NCI-H2227 (cell line): Measurements from ENCODE around the gene RPS2.
A peak's percentile ranks its signal among the peaks of the same experiment; 100 is the strongest.
"Not testable (repeated sequence)": the region's sequence is repeated elsewhere in the genome, so short reads cannot be mapped to it uniquely, and the experiment has no call there.

ENCODE experiments used
- DNase-seq: peaks from one replicate; lab custom pipeline; 2025; ENCODE audit not compliant: unreplicated experiment; lab: John Stamatoyannopoulos, UW

RPS2 gene

DNA sequence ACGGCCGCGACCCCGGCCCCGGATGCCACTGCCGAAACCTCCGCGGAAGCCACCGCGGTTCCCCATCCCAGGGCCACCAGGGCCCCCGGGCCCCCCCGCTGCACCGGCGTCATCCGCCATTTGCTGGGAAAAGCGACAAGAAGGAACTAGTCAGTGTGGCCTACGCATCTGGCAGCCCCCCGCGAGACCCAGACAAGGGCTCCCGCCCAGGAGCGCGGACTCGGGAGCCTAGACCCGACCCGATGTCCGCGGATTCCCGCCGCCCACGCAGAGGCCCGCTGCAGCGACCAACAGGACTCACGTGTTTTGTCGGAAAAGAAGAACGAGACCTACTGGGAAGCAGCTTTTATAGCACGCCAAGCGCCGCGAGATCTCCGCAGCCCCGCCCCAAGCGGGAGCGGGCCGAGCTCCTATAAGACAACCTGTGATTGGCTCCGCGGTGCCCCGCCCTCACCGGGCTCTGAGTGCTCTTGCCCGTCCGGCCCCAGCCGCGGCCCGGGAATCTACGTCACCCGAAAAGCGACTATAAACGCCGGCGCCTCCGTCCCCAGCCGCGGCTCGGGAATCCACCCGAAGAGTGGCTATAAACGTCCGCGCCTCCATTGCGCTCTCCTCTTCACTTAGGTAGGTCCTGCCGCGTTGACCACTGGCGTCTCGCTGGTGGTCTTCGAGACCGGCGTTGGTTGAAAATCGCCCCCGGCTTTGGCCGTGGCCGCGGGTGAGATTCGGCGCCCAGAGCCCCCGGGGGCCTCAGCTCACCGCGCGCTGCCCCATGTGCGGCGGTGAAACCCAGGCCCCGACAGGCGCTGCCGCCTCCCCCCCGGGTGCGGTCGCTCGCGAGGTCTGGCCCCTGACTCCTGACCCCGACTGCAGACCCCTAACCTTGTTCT is at the start of gene RPS2:
TSS of gene RPS2 (minus strand) at position 321 of the 890 bp plus-strand sequence. CDS start at position 120, 201 bp downstream.
- peak; percentile 99 for DNase-seq

DNA sequence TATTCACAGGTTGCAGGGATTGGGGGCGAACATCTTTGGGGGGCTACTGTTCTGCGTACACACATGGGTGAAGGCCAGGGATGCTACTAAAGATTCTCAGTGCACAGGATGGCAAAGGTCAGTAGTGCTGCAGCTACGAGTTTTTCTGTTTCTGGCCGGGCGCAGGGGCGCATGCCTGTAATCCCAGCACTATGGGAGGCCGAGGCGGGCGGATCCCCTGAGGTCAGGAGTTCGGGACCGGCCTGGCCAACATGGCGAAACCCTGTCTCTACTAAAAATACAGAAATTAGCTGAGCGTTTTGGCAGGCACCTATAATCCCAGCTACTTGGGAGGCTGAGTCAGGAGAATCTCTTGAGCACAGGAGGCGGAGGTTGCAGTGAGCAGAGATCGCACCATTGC is 48.9 kb upstream of the RPS2 start:
- no peak for DNase-seq

DNA sequence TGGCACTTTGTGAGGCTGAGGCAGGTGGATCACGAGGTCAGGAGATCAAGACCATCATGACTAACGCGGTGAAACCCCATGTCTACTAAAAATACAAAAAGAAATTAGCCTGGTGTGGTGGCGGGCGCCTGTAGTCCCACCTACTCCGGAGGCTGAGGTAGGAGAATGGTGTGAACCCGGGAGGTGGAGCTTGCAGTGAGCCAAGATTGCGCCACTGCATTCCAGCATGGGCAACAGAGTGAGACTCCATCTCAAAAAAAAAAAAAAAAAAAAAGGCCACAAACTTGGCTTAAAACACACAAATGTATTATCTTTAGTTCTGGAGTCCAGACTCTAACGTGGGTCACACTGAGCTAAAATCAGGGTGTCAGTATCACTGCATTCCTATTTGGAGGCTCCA is 47.1 kb upstream of the RPS2 start:
- DNase-seq = not testable (repeated sequence)

DNA sequence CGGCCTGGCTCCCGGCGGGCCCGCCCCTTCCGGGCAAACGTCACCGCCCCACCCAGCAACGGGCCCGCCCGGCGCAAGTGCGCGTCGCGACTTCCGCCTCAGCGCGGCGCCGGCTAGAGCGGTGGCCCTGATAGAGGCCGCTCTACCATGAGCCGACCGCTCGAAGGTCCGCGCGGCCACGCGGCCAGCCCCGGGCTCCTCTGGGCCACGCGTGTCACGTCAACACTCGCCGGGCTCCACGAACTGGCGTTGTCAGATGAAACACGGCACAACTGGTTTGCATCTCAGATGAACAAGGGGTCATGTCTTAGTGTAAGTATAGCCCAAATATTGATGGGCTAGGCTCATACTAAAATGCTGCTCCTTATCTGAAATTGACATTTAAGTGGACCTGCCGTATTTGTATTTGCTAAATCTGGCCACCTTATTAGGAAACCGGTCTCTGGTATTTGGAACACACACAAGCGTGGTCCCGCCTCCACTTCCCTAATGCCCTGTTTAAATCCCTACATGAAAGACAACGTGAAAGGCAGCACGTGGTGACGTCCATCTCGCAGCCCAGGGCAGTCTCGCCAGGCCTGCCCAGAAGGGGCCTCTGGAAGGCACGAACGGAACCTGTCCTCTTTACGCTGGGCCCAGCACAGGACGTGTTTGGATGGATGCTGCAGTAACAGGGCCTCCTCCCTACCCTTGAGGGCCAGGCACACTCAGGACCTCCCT is 45.3 kb upstream of the RPS2 start, which contains the start of gene ZNF598:
TSS of gene ZNF598 (minus strand) at position 31 of the 720 bp plus-strand sequence.
- DNase-seq = peak; percentile 97

DNA sequence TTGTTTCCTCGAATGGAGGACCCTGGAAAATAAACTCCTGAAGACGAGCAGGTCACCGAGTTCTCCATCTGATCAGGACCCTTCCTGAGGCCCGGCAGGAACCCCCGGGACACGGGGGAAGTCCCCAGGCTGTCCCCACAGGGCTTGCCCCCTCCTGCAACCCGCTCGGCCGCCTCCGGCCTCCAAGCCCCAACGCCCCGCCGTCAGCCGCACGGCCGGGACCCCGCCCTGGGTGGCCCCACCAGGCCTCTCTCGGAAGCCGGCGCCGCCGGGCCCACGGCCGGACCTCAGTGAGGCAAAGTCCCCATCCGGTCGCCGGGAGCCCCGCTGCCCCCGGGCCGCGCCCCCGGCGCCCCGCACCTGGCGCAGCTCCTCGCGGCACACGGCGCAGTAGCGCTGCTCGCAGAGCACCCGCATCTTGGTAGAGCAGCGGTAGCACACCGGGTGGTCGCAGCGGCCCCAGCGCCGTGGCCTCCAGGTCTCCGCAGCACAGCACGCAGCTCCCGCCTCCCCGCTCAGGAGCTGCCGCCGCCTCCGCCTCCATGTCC is 44.6 kb upstream of the RPS2 start:
- DNase-seq = no peak

DNA sequence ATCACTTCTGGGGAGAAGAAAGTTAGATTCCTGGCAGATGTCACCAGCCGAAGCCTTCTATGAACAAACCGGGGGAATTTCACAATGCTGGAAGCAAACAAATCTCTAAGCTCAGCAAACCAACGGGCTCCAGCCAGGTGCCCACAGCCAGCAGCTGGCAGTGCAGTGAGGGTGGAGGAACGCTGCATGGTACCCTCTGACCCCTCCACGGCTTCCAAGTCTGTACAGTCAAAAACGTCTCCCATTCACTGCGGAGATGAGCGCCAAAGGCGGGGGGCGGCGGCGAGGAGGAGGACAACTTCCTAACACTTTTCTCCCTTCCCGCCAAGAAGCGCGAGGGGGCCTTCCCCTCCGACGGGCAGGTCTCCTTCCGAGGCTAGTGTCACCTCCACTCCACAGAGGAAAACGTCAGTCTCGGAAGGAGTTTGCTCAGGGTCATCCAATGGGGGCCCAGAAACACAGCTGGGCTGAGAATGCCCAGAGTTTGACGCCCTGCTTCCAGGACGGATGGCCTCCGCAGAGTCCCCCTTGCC is 44.1 kb upstream of the RPS2 start:
- peak; percentile 52 for DNase-seq

DNA sequence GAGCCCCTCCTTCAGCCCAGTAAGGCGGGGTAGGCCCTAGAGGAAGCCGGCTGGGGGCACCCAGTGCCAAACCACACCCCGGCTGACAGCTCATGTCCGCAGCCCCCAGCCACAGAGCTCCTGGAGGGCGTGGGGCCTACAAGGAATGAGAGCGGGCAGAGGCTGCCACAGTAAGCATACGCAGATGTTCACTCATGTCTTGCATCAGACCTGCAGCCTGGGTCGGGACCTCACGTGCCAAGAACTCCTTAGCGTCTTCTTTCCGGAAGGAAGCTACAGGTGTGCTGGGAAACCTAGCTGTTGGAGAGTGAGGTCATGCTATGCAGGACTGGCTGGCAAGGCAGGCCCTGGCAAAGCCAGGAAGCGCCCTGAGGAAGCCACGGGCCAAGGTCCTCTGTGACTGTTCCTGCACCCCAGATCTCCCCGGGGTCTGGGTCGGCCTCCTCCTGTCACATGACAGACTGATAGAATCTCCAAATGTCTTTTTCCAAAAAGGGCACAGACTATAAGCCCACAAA is 43.4 kb upstream of the RPS2 start:
- DNase-seq = no peak

DNA sequence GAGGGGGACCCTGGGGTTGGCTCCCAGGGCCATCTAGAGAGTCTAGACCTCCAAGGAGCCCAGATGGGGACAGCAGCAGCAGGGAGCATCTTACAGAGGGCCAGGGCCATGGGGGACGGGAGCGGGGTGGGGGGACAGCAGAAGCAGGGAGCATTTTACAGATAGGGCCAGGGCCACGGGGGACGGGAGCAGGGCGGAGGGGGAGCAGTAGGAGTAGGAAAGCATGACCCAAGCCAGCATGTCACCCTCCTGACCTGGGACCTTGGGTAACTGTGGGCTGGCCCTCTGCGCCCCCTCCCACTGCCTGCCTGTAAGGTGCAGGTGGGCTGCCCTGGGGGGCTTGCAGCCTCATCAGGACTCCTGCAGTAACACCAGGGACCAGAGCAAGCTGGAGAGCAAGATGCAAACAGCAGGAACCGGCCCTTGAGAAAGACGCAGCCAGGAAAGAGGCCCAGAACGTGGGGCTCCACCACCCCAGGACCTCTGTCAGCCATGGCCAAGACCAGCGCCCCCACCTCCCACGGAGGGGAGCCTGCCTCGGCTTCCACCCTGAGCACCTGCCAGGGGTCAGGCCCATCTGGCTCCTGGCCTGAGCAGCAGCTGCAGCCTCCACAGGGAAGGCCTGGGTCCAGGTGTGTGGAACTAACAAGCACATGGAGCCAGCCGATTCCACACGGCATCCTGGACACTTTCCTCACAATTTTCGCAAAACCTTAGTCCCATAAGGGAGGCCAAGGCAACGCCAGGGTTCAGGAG is 42.6 kb upstream of the RPS2 start:
- DNase-seq = no peak

DNA sequence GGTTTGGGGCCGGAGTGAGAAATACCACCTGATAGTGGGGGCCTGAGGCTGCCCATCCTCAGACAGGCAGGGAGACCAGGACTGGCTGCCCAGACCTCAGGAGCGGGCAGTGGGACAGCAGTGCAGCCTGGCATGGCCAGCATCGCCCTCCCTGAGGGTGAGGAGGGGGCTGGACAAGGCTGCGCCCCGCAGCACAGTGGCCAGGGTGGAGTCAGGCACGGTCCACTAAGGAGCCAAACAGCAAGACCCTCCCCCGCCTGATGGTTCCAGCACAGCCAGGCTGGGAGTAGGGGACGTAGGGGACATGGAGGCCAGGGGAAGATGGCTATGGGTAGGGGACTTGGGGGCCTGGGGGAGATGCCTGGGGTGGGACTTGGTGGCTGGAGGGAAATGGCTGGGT is 41.7 kb upstream of the RPS2 start:
- DNase-seq = no peak

DNA sequence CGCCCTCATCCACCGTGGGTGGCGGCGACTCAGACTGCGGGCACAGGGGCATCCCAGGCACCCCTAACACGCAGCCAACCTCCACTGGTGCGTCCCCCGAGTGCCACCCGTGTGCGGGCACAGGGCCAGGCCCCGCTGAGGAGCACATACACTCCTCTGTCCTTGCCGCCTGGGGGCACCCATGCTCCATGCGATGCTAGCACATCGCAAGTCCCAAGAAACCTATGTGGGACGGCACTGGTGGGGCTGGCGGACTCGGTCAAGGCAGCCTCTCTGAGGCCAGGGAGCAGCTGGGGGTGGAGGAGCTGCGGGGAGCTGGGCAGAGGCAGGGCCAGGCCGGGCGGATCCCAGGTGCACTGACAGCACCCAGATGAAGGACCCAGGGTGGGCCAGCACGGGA is 41.0 kb upstream of the RPS2 start:
- DNase-seq = no peak

DNA sequence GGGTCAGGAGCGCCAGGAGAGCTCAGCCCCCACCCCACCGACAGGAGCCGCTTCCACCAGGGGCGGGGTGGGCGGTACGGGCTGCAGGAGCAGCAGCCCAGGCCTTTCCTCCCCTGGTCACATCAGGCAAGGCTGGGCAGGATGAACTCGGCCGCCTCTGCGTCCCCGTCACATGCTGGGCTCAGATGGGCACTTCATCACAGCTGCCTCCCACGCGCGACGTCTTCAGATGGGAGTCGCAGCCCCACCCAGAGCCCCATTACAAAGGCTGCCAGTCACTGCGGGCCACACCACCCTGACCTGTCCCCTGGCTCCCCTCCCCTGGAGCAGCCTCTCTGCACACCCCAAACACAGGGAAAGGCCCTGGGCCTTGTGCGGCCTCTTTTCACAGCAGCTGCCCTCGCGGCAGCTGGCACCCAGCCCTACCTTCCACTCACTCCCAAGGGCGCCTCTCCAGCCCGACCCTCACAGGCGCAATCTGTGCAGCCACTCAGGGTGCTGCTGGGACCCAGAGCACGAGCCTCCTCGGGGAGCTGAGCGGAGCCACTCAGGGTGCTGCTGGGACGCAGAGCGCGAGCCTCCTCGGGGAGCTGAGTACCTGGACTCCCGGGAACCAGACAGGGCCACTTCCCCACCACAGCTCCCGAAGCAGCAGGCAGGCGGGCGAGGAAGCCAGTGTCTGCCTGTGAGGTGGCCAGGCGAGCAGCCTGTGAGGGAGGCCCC is 40.3 kb upstream of the RPS2 start:
- peak; percentile 44 for DNase-seq

DNA sequence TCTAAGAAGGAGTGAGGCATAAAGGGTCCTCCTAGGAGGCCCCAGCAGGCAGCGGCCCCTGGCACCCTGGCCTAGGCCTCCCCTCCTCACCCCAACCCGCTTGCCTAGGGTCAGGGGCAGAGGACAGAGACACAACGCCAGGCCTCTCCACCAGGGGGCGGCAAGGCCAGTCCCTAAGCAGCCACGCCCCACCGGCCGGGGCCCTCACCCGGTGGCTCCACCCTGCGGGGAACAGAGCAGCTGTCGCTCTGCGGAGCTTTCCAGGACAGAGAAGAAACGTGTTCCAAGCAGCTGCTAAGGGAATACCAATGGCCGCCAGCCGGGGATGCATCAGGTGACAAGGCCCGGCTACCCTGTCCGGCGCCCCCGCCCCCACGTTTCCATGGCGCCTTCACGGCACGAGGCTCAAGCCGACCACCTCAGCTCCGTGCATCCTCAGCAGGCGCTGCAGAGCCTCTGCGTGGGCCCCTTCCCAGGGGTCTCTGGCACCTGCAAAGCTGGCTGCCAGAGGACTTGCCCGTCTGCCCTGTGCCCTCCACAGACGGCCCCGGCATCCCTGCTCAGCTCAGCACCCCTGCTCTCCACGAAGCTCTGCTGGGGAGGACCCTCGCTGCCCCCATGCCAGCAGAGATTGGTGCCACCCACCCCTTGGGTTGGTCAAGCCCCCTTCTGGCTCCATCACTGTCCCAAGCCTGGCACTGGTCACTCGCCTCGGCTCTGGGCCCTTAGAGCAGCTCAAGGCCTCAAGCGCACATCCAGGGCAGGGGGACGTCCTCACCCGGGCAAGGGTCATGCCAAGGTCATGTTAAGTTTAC is 39.4 kb upstream of the RPS2 start:
- peak; percentile 95 for DNase-seq

DNA sequence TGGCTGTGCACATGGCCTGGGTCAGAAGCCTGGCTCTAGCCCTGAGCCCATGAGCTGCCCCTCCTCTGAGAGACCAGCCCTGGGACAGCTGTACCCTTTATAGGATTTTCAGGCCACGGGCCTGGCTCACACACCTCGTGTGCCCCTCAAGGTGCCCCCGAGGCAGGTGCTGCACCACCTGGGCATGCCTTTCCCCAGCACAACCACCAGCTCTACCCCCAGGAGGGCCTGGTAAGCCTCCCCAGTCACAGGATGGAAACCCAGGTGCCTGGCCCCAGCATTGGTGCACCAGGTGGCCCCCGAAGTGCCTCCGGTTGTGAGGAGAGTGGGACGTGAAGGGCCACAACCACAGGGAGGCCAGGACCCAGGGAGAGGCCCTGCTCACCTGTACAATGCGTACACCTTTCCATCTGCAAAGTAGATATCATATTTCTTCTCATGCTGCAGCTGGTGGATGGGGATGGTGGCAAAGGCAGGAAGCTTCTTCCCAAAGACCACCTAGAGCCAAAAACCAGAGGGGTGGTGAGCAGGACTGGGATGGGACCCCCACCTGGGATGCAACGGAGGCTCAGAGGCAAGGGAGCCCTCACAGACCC is 38.7 kb upstream of the RPS2 start:
- no peak for DNase-seq

DNA sequence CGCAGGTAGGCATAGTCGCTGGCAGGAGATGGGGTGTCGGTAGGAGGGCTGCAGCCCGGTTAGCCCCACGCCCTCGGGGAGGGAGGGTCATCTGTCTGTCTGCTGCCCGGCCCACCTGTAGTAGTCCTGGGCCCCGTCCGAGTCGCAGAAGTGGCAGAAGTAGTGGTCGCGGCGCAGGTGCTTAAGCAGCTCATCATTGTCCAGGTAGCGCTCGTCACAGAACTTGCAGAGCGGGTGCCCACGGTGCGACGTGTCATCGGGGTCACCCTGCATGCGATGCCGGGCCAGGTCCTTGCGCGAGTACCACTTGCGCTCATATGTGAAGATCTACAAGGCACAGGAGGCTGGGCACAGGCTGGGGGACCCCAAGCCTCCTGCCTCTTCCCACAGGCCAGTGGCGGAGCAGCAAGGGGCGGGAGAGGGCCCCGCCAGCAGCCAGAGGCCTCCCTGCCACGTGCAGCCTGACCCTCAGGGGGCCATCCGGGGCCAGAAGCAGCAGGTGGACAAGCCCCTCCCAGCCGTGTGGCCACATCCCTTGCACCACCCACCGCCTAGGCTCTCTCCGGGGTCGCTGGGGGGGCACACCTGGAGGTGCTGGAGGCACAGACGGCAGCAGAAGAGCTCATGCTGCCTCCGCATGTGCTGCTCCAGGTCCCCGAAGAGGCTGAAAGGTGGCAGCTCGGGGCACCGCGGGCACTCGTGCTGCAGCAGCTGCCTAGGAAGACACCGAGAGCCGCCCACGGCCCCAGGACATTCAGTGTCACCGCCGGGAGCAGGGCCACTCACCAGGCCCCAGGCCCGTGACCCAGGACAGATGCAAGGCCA is 38.0 kb upstream of the RPS2 start:
- DNase-seq = no peak

DNA sequence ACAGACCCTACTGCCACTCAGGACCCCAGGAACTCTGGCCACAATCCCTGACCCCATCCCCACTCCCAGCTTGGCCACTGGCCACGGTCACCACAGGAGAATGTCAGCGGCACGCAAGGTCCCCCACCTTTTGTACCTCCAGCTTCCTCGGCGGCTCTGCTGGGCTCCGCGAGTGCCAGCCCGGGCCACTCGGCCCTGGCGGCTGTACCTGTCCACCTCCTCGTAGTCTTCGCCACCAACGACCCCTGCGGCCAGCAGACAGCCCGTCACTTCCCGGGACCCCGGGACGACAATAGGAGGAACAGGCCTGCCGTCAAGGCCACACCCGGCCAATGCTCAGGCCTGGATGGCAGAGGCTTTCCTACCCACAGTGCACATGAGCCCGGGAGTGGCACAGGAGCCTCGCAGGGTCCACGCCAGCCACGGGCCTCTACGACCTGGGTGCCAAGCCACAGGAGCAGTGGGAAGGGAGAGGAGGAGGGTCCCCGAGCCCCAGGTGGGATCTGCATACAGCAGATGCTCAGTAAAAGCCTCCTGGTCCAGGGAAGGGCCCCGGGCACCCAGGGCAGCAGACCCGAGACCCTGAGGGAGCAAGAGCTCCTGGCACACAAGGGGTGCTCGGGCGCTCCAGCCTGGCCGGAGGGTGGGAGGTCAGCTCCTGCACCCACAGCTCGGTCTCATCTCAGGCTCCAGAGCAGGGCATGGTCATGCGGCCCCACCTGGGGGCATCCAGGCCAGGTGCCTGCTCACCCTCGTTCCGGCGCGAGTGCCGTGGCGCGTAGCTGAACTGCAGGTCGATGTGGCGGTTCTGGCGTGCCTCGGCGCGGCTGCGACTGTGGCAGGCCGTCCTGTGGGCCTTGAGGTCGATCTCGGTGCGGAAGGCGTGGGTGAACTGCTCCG is 37.1 kb upstream of the RPS2 start:
- DNase-seq = no peak

DNA sequence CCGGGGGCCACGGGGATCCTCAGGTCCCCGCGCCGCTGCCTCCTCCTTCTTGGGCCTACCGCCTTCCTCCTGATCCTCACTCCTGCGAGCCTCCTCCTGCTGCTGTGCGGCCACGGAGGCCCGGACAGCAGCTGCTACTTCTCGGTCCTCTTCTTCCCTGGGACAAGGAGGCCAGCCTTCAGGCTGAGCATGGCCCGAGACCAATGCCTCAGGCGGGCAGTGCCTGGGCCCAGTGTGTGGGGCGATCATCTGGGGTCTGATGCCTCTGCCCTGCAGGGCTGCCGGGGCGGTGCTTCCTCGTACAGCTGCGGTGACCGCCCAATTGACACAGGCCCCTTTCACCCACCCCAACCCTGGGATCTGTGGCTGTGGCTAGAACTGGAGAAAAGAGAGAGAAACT is 36.4 kb upstream of the RPS2 start:
- no peak for DNase-seq
